ENCODE measurements around the gene PDCD4.
"Not testable (repeated sequence)": the region's sequence is repeated elsewhere in the genome, so short reads cannot be mapped to it uniquely, and the experiment has no call there.

PDCD4 gene

DNA sequence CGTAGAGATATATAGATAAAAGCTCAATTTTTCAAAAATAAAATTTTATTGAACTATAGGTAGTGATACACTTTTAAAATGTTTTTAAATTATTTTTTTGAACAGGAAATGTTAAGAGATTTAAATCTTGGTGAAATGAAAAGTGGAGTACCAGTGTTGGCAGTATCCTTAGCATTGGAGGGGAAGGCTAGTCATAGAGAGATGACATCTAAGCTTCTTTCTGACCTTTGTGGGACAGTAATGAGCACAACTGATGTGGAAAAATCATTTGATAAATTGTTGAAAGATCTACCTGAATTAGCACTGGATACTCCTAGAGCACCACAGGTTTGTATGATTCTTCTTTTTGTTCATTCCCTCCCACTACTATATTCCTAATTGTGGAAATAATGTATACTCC lies 15.8 kb downstream of the PDCD4 start:
- no peak for DNase-seq

- DNase-seq, result no peak
Observed at GRCh38 chr10:110892602-110893288, 21.0 kb downstream of the PDCD4 start.

- peak in 1 of 2 donors; percentile 78 for DNase-seq
Observed at GRCh38 chr10:110893559-110894179, 21.9 kb downstream of the PDCD4 start.

- DNase-seq, result no peak
Observed at GRCh38 chr10:110897184-110897583, 25.5 kb downstream of the PDCD4 start.

- no peak for DNase-seq
Observed at GRCh38 chr10:110898391-110898790, 26.7 kb downstream of the PDCD4 start.

GRCh38 chr10:110900983-110901382 lies 29.3 kb downstream of the PDCD4 start:
- no peak for DNase-seq

DNA sequence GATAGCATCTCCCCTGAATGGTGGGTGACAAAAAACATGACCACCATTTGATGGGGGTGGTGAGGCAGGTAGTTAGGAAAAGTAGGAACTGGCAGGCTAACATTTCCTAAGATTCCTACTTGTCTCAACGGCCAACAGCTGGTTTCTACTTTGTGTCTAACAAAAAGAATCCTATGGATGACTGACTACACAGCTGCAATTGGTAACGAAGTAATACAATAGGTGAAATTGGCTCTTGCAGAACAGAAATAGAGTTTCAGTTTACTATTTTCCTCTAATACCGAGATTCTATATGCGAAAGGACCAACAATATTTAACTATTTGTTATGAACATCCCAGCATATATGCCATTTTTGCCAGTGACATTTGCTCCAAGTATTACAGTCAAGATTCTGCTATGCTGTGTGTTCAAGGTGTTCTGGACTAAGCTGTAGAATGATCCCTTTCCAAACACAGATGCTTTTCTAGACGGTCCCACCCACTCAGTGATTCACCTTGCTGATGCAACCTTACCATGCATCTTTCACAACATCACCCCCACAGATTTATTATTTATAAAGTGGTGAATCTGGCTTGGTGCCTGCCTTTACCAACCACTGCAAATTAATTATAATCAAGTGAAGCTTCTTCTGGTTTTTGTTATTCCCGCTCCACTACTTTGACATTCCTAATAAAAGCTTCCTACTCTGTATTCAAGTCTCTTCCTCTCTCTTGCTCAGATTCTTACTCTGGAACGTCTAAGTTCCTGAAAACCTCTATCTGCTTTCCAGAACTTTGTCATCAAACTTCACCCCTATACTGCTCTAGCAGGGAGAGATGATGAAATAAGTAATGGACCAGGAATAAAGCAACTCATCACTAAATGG lies 30.5 kb downstream of the PDCD4 start:
- no peak for DNase-seq

GRCh38 chr10:110903280-110904278 lies 31.9 kb downstream of the PDCD4 start:
- DNase-seq, result no peak

- no peak for DNase-seq
Observed at GRCh38 chr10:110910138-110910537, 38.4 kb downstream of the PDCD4 start.

GRCh38 chr10:110912374-110912773 lies 40.6 kb downstream of the PDCD4 start:
- no peak for DNase-seq

GRCh38 chr10:110914431-110914830 lies 42.7 kb downstream of the PDCD4 start:
- no peak for DNase-seq

DNA sequence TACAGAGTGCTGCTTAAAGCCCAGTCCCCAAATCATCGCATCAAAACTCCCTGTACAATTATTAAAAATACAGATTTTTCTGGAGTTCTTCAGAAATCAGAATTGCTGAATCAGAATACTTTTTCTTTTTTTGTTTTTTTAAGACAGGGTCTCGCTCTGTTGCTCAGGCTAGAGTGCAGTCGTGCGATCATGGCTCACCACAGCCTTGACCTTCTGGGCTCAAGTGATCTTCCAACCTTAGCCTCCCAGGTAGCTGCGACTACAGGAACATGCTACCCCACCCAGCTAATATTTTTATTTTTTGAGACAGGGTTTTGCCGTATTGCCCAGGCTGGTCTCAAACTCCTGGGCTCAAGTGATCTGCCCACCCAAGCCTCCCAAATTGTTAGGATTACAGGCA lies 43.3 kb downstream of the PDCD4 start:
- no peak for DNase-seq

- DNase-seq, result not testable (repeated sequence)
Observed at GRCh38 chr10:110915600-110915999, 43.9 kb downstream of the PDCD4 start.

- DNase-seq, result no peak
Observed at GRCh38 chr10:110916554-110917346, 45.0 kb downstream of the PDCD4 start.

DNA sequence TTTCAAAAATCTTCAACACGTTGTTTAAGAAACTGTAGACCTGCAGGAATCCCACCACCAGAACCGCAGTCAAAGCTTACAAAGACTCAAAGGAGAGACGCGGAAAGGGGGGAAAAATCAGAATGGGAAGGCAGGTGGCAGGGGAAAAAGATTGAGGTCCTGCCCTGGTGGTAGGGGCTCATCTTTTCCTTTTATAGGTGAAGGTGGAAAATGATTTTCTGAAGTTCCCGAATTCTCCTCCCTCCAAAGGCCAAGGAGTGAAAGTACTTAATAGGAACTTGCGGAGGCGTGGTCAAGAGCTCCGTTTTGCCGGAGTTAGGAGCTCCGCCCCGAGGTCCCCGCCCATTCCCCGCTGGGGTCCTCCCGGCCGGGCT lies 46.5 kb downstream of the PDCD4 start:
- DNase-seq, result peak; percentile 90

DNA sequence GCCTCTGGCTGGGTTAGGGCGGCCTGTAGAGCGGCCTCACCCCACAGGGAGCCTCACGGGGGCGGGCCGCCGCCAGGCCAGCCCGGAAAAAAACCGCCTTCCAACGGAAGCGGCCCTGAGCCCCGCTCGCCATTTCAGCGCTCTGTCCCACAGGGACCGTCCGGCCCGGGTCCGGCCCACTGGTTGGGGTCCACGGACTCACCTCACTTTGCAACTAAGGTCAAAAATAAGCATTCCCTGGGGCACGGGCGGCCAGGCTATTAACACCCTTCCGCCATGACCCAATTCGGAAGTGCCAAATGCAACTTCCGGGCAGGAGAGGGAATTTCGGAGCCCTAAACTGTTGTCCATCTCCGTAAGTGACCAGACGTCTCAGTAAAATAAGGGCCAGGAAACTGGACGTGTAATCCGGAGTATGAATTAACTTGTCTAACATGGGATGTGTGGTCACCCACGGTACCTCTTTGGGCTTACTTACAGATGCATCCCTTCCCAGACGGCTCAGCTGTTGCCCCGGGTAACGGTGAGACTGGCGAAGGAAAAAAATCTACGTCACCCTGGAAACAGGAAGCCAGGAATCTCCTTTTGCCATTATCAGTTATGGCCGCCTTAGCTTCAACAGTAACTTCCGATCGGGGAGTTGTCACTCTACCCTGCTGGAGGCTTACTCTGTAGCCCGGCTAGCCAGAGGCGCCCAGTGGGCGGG lies 47.1 kb downstream of the PDCD4 start, which contains the start of gene BBIP1:
TSS of gene BBIP1 (minus strand) at position 538 of the 706 bp plus-strand sequence. CDS start 1,023 bp downstream, outside the sequence.
- no peak for DNase-seq

DNA sequence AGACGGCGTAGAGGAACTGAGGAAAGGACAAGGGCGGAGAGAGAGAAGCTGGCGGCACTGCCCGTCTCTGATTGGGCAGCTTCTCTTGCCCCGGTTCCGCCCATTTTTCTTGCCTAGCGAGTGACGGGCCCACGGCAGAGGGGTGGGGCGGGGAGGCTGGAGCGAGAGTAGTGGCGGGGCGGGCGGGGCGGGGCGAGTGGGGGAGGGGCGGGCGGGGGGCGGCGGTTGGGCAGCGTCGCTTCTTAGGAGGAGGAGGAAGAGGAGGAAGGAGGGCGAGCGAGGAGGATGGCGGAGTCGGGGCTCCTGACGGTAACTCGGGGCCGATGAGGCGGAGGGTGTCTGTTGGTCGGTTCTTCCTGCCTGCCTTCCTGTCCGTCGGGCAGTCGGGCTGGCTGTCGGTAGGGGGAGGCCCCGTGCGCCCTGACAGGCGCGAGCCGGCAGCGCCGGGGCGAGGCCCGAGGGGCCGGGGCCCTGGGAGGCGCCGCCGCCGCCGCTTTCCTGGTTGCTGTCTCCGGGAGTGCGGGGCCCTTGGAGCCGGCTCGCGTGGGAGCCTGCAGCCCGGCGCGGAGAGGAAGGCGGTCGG lies 47.7 kb downstream of the PDCD4 start, which contains the start of gene SHOC2:
TSS of gene SHOC2 (plus strand) at position 256 of the 583 bp plus-strand sequence. CDS start 44,755 bp downstream, outside the sequence.
- DNase-seq, result peak; percentile 100

DNA sequence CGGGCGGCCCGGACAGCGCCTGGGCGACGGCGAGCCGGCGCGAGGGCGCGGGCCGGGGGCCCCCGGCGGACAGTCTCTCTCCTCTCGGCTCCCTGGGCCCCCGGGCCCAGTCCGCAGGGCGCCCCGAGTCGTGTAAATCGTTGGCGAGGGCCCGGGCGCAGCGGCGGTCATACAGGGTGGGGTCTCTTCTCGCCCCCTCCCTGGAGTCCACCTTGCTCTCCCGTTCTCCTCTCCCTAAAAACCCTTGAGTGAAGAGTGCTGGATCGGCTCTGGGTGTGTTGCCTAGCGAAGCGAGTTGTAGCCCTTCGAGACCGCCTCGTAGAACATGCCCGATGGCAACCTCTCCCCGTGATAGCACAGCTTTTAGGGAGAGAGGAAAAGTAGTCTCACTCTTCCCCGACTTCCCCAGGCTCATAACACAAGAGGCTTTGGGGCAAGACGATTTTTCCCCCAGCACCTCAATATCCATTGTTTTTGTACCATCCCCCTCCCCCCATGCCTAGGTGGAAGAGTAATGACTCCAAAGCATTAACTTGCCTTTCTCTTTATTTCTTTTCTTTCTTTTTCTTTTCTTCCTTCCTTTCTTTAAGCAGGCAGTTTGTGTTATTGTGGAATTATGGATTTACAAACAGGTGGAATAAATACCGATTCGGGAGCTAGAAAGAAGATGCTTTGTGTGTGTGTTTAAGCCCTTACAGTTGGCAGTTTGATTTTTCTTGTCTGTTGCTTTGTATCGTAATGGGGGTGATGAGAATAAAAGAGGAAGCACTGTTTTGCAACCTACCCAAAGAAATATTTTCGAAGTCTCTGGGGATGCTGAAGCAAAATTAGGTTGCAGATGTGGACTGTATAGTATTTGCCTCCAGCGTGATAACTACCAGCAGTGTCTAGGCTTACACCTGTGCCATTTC lies 48.5 kb downstream of the PDCD4 start:
- DNase-seq, result peak; percentile 23 to 25

GRCh38 chr10:110923856-110924493 lies 52.2 kb downstream of the PDCD4 start:
- no peak for DNase-seq
